ENCODE results near the gene FADD.

The FADD gene

GRCh38 chr11:70202920-70203750 lies at the start of gene FADD:
FADD (plus strand) TSS chr11:70203296; CDS start chr11:70203460, 164 bp downstream.
- DNase-seq = peak; percentile 99

GRCh38 chr11:70155386-70155785 lies 47.7 kb upstream of the FADD start:
- DNase-seq = no peak

GRCh38 chr11:70156291-70157037 lies 46.6 kb upstream of the FADD start:
- no peak for DNase-seq

- DNase-seq = peak; percentile 49
These were observed 44.9 kb upstream of the FADD start for GRCh38 chr11:70158201-70158600.

- no peak for DNase-seq
These were observed 44.2 kb upstream of the FADD start for GRCh38 chr11:70158757-70159389.

- peak; percentile 25 for DNase-seq
These were observed 43.2 kb upstream of the FADD start for GRCh38 chr11:70159627-70160570.

GRCh38 chr11:70161043-70161625 lies 42.0 kb upstream of the FADD start:
- DNase-seq = no peak

- DNase-seq = no peak
These were observed 38.4 kb upstream of the FADD start for GRCh38 chr11:70164705-70165104.

GRCh38 chr11:70167120-70167519 lies 36.0 kb upstream of the FADD start:
- DNase-seq = no peak

- DNase-seq = no peak
These were observed 35.2 kb upstream of the FADD start for GRCh38 chr11:70167723-70168404.

GRCh38 chr11:70168405-70168754 lies 34.7 kb upstream of the FADD start:
- DNase-seq = no peak

GRCh38 chr11:70169127-70169526 lies 34.0 kb upstream of the FADD start:
- DNase-seq = no peak

GRCh38 chr11:70169632-70170031 lies 33.5 kb upstream of the FADD start:
- DNase-seq = no peak

GRCh38 chr11:70170596-70171210 lies 32.4 kb upstream of the FADD start:
- no peak for DNase-seq

- DNase-seq = no peak
These were observed 30.1 kb upstream of the FADD start for GRCh38 chr11:70173018-70173417.

GRCh38 chr11:70174547-70175235 lies 28.4 kb upstream of the FADD start:
- DNase-seq = peak; percentile 36

GRCh38 chr11:70175236-70175698 lies 27.8 kb upstream of the FADD start:
- DNase-seq = no peak

GRCh38 chr11:70176940-70177689 lies 26.0 kb upstream of the FADD start:
- DNase-seq = peak; percentile 67

GRCh38 chr11:70180906-70181305 lies 22.2 kb upstream of the FADD start:
- no peak for DNase-seq

- no peak for DNase-seq
These were observed 20.8 kb upstream of the FADD start for GRCh38 chr11:70182266-70182665.

Measured in DMS53 (cell line).